Activated CD4-positive, alpha-beta T cell treated with anti-CD3 and anti-CD28 coated beads, Interleukin-2, amount 50 U/mL, for 48 hours (primary cell): ENCODE results near the gene AQP9.
"Not testable (repeated sequence)": the region's sequence is repeated elsewhere in the genome, so short reads cannot be mapped to it uniquely, and the experiment has no call there.

Experiments
- DNase-seq, 2 experiments: peaks; one replicate each; pipeline ENCODE4 v3.0.0-alpha.2; 2020

AQP9 gene

GRCh38 chr15:58182460-58183163, 44.4 kb downstream of the AQP9 start:
- peak; percentile 34 to 48 for DNase-seq

- no peak for DNase-seq
Observed at GRCh38 chr15:58185439-58185838, 47.3 kb downstream of the AQP9 start.

GRCh38 chr15:58189148-58189811, 51.1 kb downstream of the AQP9 start:
- DNase-seq: no peak

GRCh38 chr15:58190419-58190818, 52.2 kb downstream of the AQP9 start:
- no peak for DNase-seq

GRCh38 chr15:58193636-58194035, 55.5 kb downstream of the AQP9 start:
- DNase-seq: not testable (repeated sequence)

- no peak for DNase-seq
Observed at GRCh38 chr15:58200739-58201138, 62.6 kb downstream of the AQP9 start.

GRCh38 chr15:58201516-58201915, 63.3 kb downstream of the AQP9 start:
- no peak for DNase-seq

GRCh38 chr15:58203537-58203936, 65.4 kb downstream of the AQP9 start:
- no peak for DNase-seq

GRCh38 chr15:58206151-58206550, 68.0 kb downstream of the AQP9 start:
- DNase-seq: no peak

- not testable (repeated sequence) for DNase-seq
Observed at GRCh38 chr15:58208217-58208616, 70.0 kb downstream of the AQP9 start.

GRCh38 chr15:58209007-58209481, 70.9 kb downstream of the AQP9 start:
- not testable (repeated sequence) for DNase-seq

GRCh38 chr15:58210031-58210430, 71.8 kb downstream of the AQP9 start:
- DNase-seq: not testable (repeated sequence)

- DNase-seq: no peak
Observed at GRCh38 chr15:58212909-58213526, 74.8 kb downstream of the AQP9 start.

- DNase-seq: no peak
Observed at GRCh38 chr15:58213587-58214338, 75.6 kb downstream of the AQP9 start.

GRCh38 chr15:58214591-58215340, 76.6 kb downstream of the AQP9 start:
- DNase-seq: no peak

- DNase-seq: no peak
Observed at GRCh38 chr15:58217460-58217859, 79.3 kb downstream of the AQP9 start.

GRCh38 chr15:58221591-58222241, 83.5 kb downstream of the AQP9 start:
- no peak for DNase-seq

GRCh38 chr15:58222679-58223078, 84.5 kb downstream of the AQP9 start:
- no peak for DNase-seq

- DNase-seq: no peak
Observed at GRCh38 chr15:58223432-58223831, 85.3 kb downstream of the AQP9 start.

GRCh38 chr15:58224068-58224467, 85.9 kb downstream of the AQP9 start:
- no peak for DNase-seq

- DNase-seq: peak; percentile 72 to 78
Observed at GRCh38 chr15:58227706-58228543, 89.7 kb downstream of the AQP9 start.
